PC-9 (cell line): ENCODE data around the gene UVRAG.

Experiments used
- CTCF ChIP-seq: fragments of 200-600 bp; sonication (generic); conservative IDR thresholded peaks from 2 replicates; pipeline ENCODE4 v1.6.1; 2017; ENCODE audit warnings: mixed run types, antibody characterized with exemption, mild to moderate bottlenecking, moderate library complexity
- EZH2 ChIP-seq: fragments of 200-600 bp; sonication (generic); IDR thresholded peaks from 2 replicates; pipeline ENCODE4 v1.8.0; 2017; ENCODE audit warnings: antibody characterized with exemption, low read depth

GRCh38 chr11:75839851-75840250, 24.8 kb downstream of the UVRAG start:
- TF ChIP-seq CTCF: no peak
- no peak for TF ChIP-seq EZH2
